Stomach smooth muscle (tissue), 2 donors: ENCODE measurements around the gene JPT1.

ENCODE experiments used
- H3K27ac ChIP-seq: one replicate; pipeline ENCODE4 v1.7.0; 2013; ENCODE audit warnings: mild to moderate bottlenecking, low read length, inconsistent platforms
- H3K27me3 ChIP-seq, 2 donors: one replicate each; pipeline ENCODE4 v1.7.0; 2013; ENCODE audit warnings: low read length in 2 of 2; ENCODE audit not compliant: insufficient read depth in 2 of 2, control insufficient read depth in 1 of 2
- H3K36me3 ChIP-seq, 2 donors: one replicate each; pipeline ENCODE4 v1.7.0; 2013; ENCODE audit warnings: low read length in 2 of 2; ENCODE audit not compliant: control insufficient read depth in 2 of 2, insufficient read depth in 2 of 2
- H3K4me1 ChIP-seq: one replicate; pipeline ENCODE4 v1.7.0; 2013; ENCODE audit warnings: low read length; ENCODE audit not compliant: control insufficient read depth, insufficient read depth
- H3K4me3 ChIP-seq, 2 donors: one replicate each; pipeline ENCODE4 v1.7.0; 2013; ENCODE audit warnings: low read length in 2 of 2
- H3K9ac ChIP-seq, 2 donors: one replicate each; pipeline ENCODE4 v1.7.0; 2013; ENCODE audit warnings: low read length in 2 of 2, mild to moderate bottlenecking in 1 of 2
- H3K9me3 ChIP-seq, 2 donors: one replicate each; pipeline ENCODE4 v1.7.0; 2013; ENCODE audit warnings: low read length in 2 of 2; ENCODE audit not compliant: control insufficient read depth in 2 of 2
- donor health status: healthy.
- donor health status: Pancreatic carcinoma.

JPT1 gene

DNA sequence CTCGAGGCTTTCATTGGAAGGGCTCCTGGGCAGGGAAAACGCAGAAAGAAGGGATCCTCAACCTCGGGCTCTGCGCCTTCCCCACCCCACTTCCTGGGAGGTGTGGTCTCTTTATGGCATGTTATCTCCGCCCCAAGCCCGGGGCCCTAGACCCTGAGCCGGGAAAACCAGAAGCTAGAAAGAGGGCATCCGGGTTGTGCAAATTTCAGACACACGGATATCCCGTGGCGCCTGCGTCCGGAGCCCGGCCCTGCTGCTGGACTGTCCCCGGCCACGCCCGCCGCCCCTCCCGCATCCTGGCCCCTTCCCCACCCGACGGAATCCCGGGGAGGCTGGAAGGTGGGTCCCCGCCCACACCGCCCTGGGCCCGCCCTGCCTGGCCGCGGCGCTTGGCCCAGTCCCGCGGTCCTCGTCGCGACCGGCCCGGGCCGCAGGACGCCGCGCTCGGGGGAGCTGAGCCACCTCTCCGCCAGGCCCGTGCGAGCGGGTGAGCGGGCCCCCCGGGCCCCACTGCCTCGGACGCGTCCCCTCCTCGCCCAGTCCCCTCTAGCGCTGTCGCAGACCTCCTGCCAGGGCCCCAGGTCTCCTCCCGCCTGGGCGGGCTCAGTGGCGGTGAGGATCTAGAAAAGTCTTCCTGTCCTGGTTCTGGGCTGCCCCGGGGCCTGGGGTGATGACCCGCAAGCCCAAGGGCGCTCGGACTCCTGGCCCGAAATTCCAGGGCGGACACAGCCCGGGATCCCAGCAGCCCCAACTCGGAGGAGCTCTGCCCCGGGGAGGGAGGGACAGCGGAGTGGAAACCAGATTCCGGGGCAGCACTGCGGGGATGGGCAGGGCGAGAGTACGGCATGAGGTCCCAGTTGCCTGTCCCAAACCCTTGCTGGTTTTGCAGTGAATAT is 66.5 kb downstream of the JPT1 start, which contains the start of gene SLC16A5:
TSS of gene SLC16A5 (plus strand) at position 397 of the 896 bp plus-strand sequence. CDS start 5,683 bp downstream, outside the sequence.
- Histone ChIP-seq H3K9ac (peak within 1 kb of the TSS; percentile 22 to 60), H3K36me3 (no peaks in the 10 kb centered on the region), H3K4me1 (peaks cover 20% of the 10 kb centered on the region), H3K27me3 (peaks cover 9 to 10% of the 10 kb centered on the region in 2 donors), H3K27ac (peak within 1 kb of the TSS; percentile 31), H3K9me3 (no peaks in the 10 kb centered on the region), H3K4me3 (peak within 1 kb of the TSS; percentile 25 to 65)

DNA sequence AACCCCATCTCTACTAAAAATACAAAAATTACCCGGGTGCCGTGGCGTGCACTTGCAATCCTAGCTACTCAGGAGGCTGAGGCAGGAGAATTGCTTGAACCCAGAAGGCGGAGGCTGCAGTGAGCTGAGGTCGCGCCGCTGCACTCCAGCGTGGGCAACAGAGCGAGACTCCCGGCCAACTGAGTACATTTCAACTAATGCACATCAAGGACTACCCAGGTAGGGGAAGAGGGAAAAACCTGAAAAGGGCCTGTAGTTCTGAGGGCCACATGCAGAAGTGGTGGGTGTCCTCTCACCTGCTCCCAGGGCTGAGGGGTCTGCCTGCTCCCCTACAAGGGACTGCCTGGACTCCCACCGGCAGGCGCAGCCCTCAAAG is 67.1 kb downstream of the JPT1 start:
- peak overlapping the region; percentile 31 for H3K27ac ChIP-seq
- H3K27me3 ChIP-seq, result peaks cover 9 to 10% of the 10 kb centered on the region in 2 donors
- H3K9ac ChIP-seq, result peak overlapping the region in 1 of 2 donors; percentile 60
- H3K9me3 ChIP-seq, result no peaks in the 10 kb centered on the region
- H3K4me3 ChIP-seq, result peak overlapping the region in 1 of 2 donors; percentile 65
- H3K4me1 ChIP-seq, result peaks cover 20% of the 10 kb centered on the region
- H3K36me3 ChIP-seq, result no peaks in the 10 kb centered on the region

DNA sequence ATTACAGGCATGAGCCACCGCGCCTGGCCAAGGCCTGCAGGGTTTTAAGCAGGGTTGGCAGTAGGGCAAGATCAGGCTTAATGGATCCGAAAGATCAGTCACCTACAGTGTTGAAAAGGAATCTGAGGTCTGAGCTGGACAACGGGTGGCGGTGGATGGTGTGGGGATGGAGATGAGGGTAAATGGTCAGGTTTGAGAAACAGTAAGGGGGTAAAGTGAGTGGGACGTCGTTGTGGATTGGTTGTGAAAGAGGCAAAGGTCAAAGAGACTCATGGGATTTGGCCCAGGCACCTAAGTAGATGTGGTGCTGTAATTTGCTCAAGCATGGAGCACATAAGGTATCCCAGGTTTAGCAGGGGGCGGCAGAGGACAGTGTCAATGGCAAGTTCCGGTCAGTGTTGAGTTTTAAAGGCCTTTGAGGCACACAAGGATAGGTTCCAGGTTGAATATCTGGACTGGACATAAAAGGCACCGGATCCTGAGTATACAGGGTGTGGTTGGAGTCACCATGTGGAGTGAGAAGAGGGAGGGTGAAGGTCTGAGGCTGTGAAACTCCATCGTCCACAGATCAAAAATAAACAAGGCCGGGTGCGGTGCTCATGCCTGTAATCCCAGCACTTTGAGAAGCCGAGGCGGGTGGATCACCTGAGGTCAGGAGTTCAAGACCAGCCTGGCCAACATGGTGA is 67.7 kb downstream of the JPT1 start:
- Histone ChIP-seq H3K4me3 (no peak overlapping the region), H3K36me3 (no peaks in the 10 kb centered on the region), H3K9me3 (no peaks in the 10 kb centered on the region), H3K27ac (no peak overlapping the region), H3K27me3 (peaks cover 9 to 11% of the 10 kb centered on the region in 2 donors), H3K9ac (no peak overlapping the region), H3K4me1 (peaks cover 20% of the 10 kb centered on the region)
